IMR-90 (cell line): ENCODE data around the gene FOXQ1. TPM values are rescaled to one million over a fixed set of nuclear protein-coding genes. Genes with fewer than 3 reads are reported as not detected.

Experiments used
- ATAC-seq: fragments of 200-7000 bp; cut with Tn5 transposase; 2 replicates; pipeline ENCODE4 v1.9.1; 2020; ENCODE audit warnings: low read depth, mild to moderate bottlenecking, moderate library complexity
- BruUV-seq: library from RNA; stranded (reverse); fragments of 400-500 nt; replicated peaks from 2 replicates; lab custom pipeline; 2021; lab: Mats Ljungman, UMichigan
- CTCF ChIA-PET: fragments of 300-600 bp; formaldehyde crosslinking; extraction: SDS; loops from one replicate; lab custom pipeline; 2021; ENCODE audit warnings: antibody characterized with exemption; lab: Yijun Ruan, JAX
- POLR2A ChIA-PET: fragments of 300-600 bp; sonication (Branson Sonifier 250); formaldehyde crosslinking; loops from one replicate; lab custom pipeline; 2022; ENCODE audit warnings: antibody characterized with exemption; ENCODE audit not compliant: unreplicated experiment; lab: Charles Lee
- DNase-seq: peaks from one replicate; pipeline ENCODE4 v3.0.0; 2013
- H2AFZ ChIP-seq: replicated peaks from 2 replicates; pipeline ENCODE3; 2013; ENCODE audit warnings: low read length, mild to moderate bottlenecking; ENCODE audit not compliant: poor library complexity
- H2AK5ac ChIP-seq: 2 replicates; pipeline ENCODE4 v1.6.1; 2013; ENCODE audit warnings: low read depth, low read length, inconsistent platforms
- H2AK9ac ChIP-seq: replicated peaks from 2 replicates; pipeline ENCODE3; 2013; ENCODE audit warnings: mild to moderate bottlenecking, low read depth, low read length, moderate library complexity; ENCODE audit not compliant: poor library complexity
- H2BK120ac ChIP-seq: 2 replicates; pipeline ENCODE4 v1.6.1; 2013; ENCODE audit warnings: low read depth, low read length, inconsistent platforms
- H2BK15ac ChIP-seq: 3 replicates; pipeline ENCODE4 v1.6.1; 2013; ENCODE audit warnings: low read depth, low read length, inconsistent platforms
- H2BK20ac ChIP-seq: 2 replicates; pipeline ENCODE4 v1.6.1; 2013; ENCODE audit warnings: low read depth, mild to moderate bottlenecking, inconsistent platforms, low read length, moderate library complexity
- H2BK5ac ChIP-seq: 2 replicates; pipeline ENCODE4 v1.6.1; 2013; ENCODE audit warnings: mild to moderate bottlenecking, low read depth, low read length, inconsistent platforms; ENCODE audit not compliant: poor library complexity, severe bottlenecking
- H3K14ac ChIP-seq: replicated peaks from 2 replicates; pipeline ENCODE4 v1.6.1; 2013; ENCODE audit warnings: low read depth, low read length, inconsistent platforms
- H3K18ac ChIP-seq: 2 replicates; pipeline ENCODE4 v1.6.1; 2013; ENCODE audit warnings: low read depth, low read length, control low read depth
- H3K23ac ChIP-seq: 2 replicates; pipeline ENCODE4 v1.6.1; 2013; ENCODE audit warnings: low read depth, low read length, inconsistent platforms
- H3K27ac ChIP-seq: 2 replicates; pipeline ENCODE4 v1.5.1; 2013; ENCODE audit warnings: mild to moderate bottlenecking, control low read depth, low read length; ENCODE audit not compliant: insufficient read depth
- H3K27me3 ChIP-seq: 2 replicates; pipeline ENCODE4 v1.6.1; 2013; ENCODE audit warnings: low read length; ENCODE audit not compliant: control insufficient read depth, insufficient read depth
- H3K36me3 ChIP-seq: 2 replicates; pipeline ENCODE4 v1.6.1; 2013; ENCODE audit warnings: low read length, mixed read lengths; ENCODE audit not compliant: control insufficient read depth, insufficient read depth
- H3K4ac ChIP-seq: 2 replicates; pipeline ENCODE4 v1.6.1; 2013; ENCODE audit warnings: low read depth, low read length, inconsistent platforms
- H3K4me1 ChIP-seq: 2 replicates; pipeline ENCODE4 v1.6.1; 2013; ENCODE audit warnings: low read length, mixed read lengths; ENCODE audit not compliant: control insufficient read depth, insufficient read depth
- H3K4me2 ChIP-seq: 2 replicates; pipeline ENCODE4 v1.6.1; 2013; ENCODE audit warnings: low read depth, mild to moderate bottlenecking, control low read depth, low read length, moderate library complexity
- H3K4me3 ChIP-seq: 2 replicates; pipeline ENCODE4 v1.5.1; 2013; ENCODE audit warnings: low read depth, mild to moderate bottlenecking, control low read depth, low read length, moderate library complexity; ENCODE audit not compliant: insufficient read depth
- H3K56ac ChIP-seq: 2 replicates; pipeline ENCODE4 v1.6.1; 2013; ENCODE audit warnings: low read length, inconsistent platforms; ENCODE audit not compliant: insufficient read depth; ENCODE audit errors: extremely low read depth
- H3K79me1 ChIP-seq, 2 experiments: 2 replicates each; pipeline ENCODE4 v1.6.1; 2013; ENCODE audit warnings: low read length in 2 of 2, inconsistent platforms in 1 of 2, low read depth in 1 of 2
- H3K9ac ChIP-seq: 2 replicates; pipeline ENCODE4 v1.6.1; 2013; ENCODE audit warnings: low read depth, low read length, control low read depth
- H3K9me1 ChIP-seq: 2 replicates; pipeline ENCODE4 v1.6.1; 2013; ENCODE audit warnings: low read length, inconsistent platforms; ENCODE audit not compliant: insufficient read depth
- H3K9me3 ChIP-seq: 2 replicates; pipeline ENCODE4 v1.6.1; 2013; ENCODE audit warnings: low read length; ENCODE audit not compliant: control insufficient read depth, insufficient read depth
- H4K20me1 ChIP-seq: 2 replicates; pipeline ENCODE4 v1.6.1; 2013; ENCODE audit warnings: low read length, inconsistent platforms; ENCODE audit not compliant: insufficient read depth
- H4K5ac ChIP-seq: 2 replicates; pipeline ENCODE4 v1.6.1; 2013; ENCODE audit warnings: mild to moderate bottlenecking, low read depth, low read length, control low read depth
- H4K8ac ChIP-seq, 2 experiments: 2 replicates each; pipeline ENCODE4 v1.6.1; 2013; ENCODE audit warnings: low read depth in 2 of 2, low read length in 2 of 2, control low read depth in 1 of 2, inconsistent platforms in 1 of 2
- H4K91ac ChIP-seq: 2 replicates; pipeline ENCODE4 v1.6.1; 2013; ENCODE audit warnings: low read depth, low read length, inconsistent platforms; ENCODE audit not compliant: insufficient read depth
- BHLHE40 ChIP-seq: fragments of 150-350 bp; IDR thresholded peaks from 2 replicates; pipeline ENCODE4 v1.6.1; 2016; ENCODE audit warnings: mild to moderate bottlenecking, low read depth, low read length
- CEBPB ChIP-seq: IDR thresholded peaks from 2 replicates; pipeline ENCODE4 v1.6.1; 2012; ENCODE audit warnings: low read depth, low read length, improper control_type of control experiment
- MAZ ChIP-seq: IDR thresholded peaks from 2 replicates; pipeline ENCODE4 v1.6.1; 2012; ENCODE audit warnings: low read depth, mild to moderate bottlenecking, low read length, improper control_type of control experiment, moderate library complexity, borderline replicate concordance
- POLR2A ChIP-seq: IDR thresholded peaks from 2 replicates; pipeline ENCODE4 v1.6.1; 2012; ENCODE audit warnings: mild to moderate bottlenecking, low read depth, low read length
- RFX5 ChIP-seq: IDR thresholded peaks from 2 replicates; pipeline ENCODE4 v1.8.0; 2012; ENCODE audit warnings: low read depth, mild to moderate bottlenecking, low read length, moderate library complexity
- WGBS, 2 experiments: methylation state at CpG; one replicate each; pipeline versions ENCODE4 v1.1.5 to v1.1.7; 2013; ENCODE audit warnings: missing lambda C conversion rate in 2 of 2; ENCODE audit not compliant: insufficient read length in 1 of 2; ENCODE audit errors: extremely low coverage in 2 of 2; 5-methylcytosine and 5-hydroxymethylcytosine counted together
- dilution Hi-C: fragments of 300-500 bp; cut with HindIII; formaldehyde crosslinking; loops from one replicate; pipeline ENCODE4 v1.14.3; 2018; ENCODE audit warnings: low sequenced_read_pairs; ENCODE audit not compliant: unreplicated experiment
- in situ Hi-C: fragments of 300-500 bp; cut with MboI; formaldehyde crosslinking; loops from 3 replicates; pipeline ENCODE4 v1.14.3; 2019; ENCODE audit warnings: low sequenced_read_pairs, inconsistent platforms, mixed read lengths
- intact Hi-C: fragments of 100-400 bp; cut with micrococcal nuclease; formaldehyde crosslinking; loops from 2 replicates; pipeline ENCODE4 v1.10.0; 2022
- polyA plus RNA-seq, 3 experiments: library from polyadenylated mRNA; depleted of rRNA; stranded (reverse); fragments of >200 nt; gene quantifications; 2 replicates each; pipeline ENCODE4 v1.2.3, GENCODE V29; 2012; ENCODE audit warnings: low replicate concordance in 1 of 3
- total RNA-seq: library from RNA; depleted of rRNA; stranded (reverse); fragments of >200 nt; gene quantifications from 2 replicates; pipeline ENCODE4 v1.2.3, GENCODE V29; 2012
- TF ChIP-seq, protein P1 (sequence below): fragments of 150-350 bp; IDR thresholded peaks from 2 replicates; pipeline ENCODE4 v1.6.1; 2017; ENCODE audit warnings: mild to moderate bottlenecking, antibody characterized with exemption, low read length, low read depth

FOXQ1 gene
- total and polyA plus RNA-seq, 2 of the 4 experiments (the other 2 are of a cell fraction) = not detected

DNA sequence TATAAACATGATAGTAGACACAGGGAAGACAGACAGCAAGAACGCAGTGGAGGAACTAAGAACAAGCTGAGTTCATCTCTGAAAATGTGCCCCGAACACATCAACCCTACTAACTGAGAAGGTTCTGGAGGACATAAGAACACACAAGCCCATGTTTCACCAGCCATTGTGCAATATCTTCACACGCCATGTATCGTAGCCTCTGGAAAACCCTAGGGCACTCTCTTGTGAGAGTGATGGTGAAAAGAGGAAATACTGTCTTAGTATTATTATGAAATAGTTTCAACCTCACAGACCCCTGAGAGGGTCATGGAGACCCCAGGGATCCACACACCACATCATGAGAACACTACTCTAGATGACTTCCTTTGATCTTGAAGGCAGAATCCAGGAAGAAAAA, 51.4 kb downstream of the FOXQ1 start:
- Histone ChIP-seq H3K36me3 (no peaks in the 10 kb centered on the region), H3K9ac (no peak overlapping the region), H2AK5ac (no peak overlapping the region), H3K27me3 (no peaks in the 10 kb centered on the region; the same call in 1 of the 2 replicates), H3K4me2 (no peak overlapping the region), H3K4ac (no peak overlapping the region), H3K4me3 (no peak overlapping the region), H3K56ac (no peak overlapping the region), H4K5ac (no peak overlapping the region), H3K14ac (no peak overlapping the region), H2AK9ac (no peak overlapping the region), H4K20me1 (no peaks in the 10 kb centered on the region), H3K79me1 (no peaks in the 10 kb centered on the region), H2AFZ (no peak overlapping the region), H3K9me3 (no peaks in the 10 kb centered on the region), H2BK120ac (no peak overlapping the region), H4K8ac (no peak overlapping the region), H3K27ac (no peak overlapping the region), H3K9me1 (peaks cover 4% of the 10 kb centered on the region; the same call in 1 of the 2 replicates), H4K91ac (no peak overlapping the region), H3K4me1 (peaks cover 4% of the 10 kb centered on the region; the same call in 1 of the 2 replicates), H2BK5ac (no peak overlapping the region), H2BK20ac (no peak overlapping the region), H2BK15ac (no peak overlapping the region), H3K18ac (no peak overlapping the region), H3K23ac (no peak overlapping the region)
- dilution Hi-C loops = no loop called here
- POLR2A ChIA-PET = no interaction called here
- 100% methylated on average over 2 of the region's 4 CpGs; no CpG with 5 or more reads in 1 of the 2 experiments for WGBS, 2 experiments
- CTCF ChIA-PET = interaction anchor here (1.1 kb wide), 1 partner anchor 9 kb away, joined by 3 read pairs; no protein-coding TSS in a partner anchor
- TF ChIP-seq MAZ = no peak
- TF ChIP-seq CEBPB = peak; percentile 65
- TF ChIP-seq, protein P1, sequence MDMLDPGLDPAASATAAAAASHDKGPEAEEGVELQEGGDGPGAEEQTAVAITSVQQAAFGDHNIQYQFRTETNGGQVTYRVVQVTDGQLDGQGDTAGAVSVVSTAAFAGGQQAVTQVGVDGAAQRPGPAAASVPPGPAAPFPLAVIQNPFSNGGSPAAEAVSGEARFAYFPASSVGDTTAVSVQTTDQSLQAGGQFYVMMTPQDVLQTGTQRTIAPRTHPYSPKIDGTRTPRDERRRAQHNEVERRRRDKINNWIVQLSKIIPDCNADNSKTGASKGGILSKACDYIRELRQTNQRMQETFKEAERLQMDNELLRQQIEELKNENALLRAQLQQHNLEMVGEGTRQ = no peak
- no peak for TF ChIP-seq BHLHE40
- no peak for TF ChIP-seq RFX5
- no peak for TF ChIP-seq POLR2A
- no peak for ATAC-seq
- intact Hi-C loops = no loop called here
- DNase-seq = no peak
- in situ Hi-C loops = no loop called here
- no TSS peak for BruUV-seq
